ENCODE data around the gene STX19.

Gene STX19

GRCh38 chr3:94024385-94024784 is 4.0 kb downstream of the STX19 start:
- no peaks in the 10 kb centered on the region for H3K9me3 ChIP-seq (ENCODE audit: control insufficient read depth, low read length)
- H3K4me3 ChIP-seq (ENCODE audit: low read length): peak overlapping the region; percentile 68
- peaks cover 12% of the 10 kb centered on the region for H3K4me1 ChIP-seq (ENCODE audit: control insufficient read depth, insufficient read depth, low read length)
- H3K36me3 ChIP-seq (ENCODE audit: control insufficient read depth, insufficient read depth, low read length, severe bottlenecking): no peaks in the 10 kb centered on the region
- peak; percentile 25 for DNase-seq (ENCODE audit: low read depth)
- peak overlapping the region; percentile 65 for H3K9ac ChIP-seq (ENCODE audit: low read length)
- H3K27me3 ChIP-seq (replicated peaks; ENCODE audit: control insufficient read depth, insufficient read depth, low read length): no peaks in the 10 kb centered on the region

- no peak for DNase-seq (ENCODE audit: low read depth)
- Histone ChIP-seq H3K4me1 (ENCODE audit: control insufficient read depth, insufficient read depth, low read length) (peaks cover 12% of the 10 kb centered on the region), H3K9me3 (ENCODE audit: control insufficient read depth, low read length) (no peaks in the 10 kb centered on the region), H3K9ac (ENCODE audit: low read length) (no peak overlapping the region), H3K36me3 (ENCODE audit: control insufficient read depth, insufficient read depth, low read length, severe bottlenecking) (no peaks in the 10 kb centered on the region), H3K27me3 (replicated peaks; ENCODE audit: control insufficient read depth, insufficient read depth, low read length) (no peaks in the 10 kb centered on the region), H3K4me3 (ENCODE audit: low read length) (no peak overlapping the region)
Observed at GRCh38 chr3:94020293-94020692, 8.1 kb downstream of the STX19 start.

DNA sequence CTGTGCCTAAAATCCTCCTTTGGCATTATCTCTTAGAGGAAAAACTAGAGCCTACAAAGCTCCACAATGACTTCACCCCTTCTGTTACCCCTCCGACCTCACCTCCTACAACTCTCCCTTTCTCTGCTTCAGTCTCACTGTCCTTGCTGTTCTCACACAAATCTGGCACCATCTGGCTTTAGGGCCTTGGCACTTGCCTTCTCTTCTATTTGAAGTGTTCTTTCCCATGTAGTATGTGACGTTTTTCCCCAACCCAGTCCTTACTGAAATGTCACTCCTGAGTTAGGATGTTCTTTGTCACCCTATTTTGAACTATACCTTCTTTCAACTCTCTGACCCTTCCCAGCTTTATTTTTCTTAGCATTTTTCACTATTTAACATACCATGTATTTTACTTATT is 8.7 kb downstream of the STX19 start:
- no peak overlapping the region for H3K9ac ChIP-seq (ENCODE audit: low read length)
- peaks cover 10% of the 10 kb centered on the region for H3K4me1 ChIP-seq (ENCODE audit: control insufficient read depth, insufficient read depth, low read length)
- no peaks in the 10 kb centered on the region for H3K9me3 ChIP-seq (ENCODE audit: control insufficient read depth, low read length)
- no peaks in the 10 kb centered on the region for H3K36me3 ChIP-seq (ENCODE audit: control insufficient read depth, insufficient read depth, low read length, severe bottlenecking)
- no peak overlapping the region for H3K4me3 ChIP-seq (ENCODE audit: low read length)
- no peak for DNase-seq (ENCODE audit: low read depth)
- no peaks in the 10 kb centered on the region for H3K27me3 ChIP-seq (replicated peaks; ENCODE audit: control insufficient read depth, insufficient read depth, low read length)

DNA sequence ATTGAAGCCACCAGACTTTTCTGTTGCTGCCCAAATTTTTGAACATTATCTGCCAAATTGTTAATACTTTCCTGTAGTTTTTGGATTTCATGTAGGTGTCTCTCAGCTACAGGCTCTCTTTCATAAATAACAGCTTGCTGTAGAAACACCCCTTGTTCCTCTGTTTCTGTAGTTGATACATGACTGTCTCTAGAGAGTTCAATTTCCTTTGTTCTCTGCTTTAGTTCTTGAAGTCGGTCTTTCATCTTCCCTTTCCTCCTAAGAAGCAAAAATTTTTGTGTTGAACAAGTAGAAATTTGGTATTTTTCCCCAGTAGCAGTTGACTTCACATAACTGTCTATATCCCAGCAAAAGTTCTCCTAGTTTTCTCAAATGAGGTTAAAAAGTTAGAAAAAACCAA is 13.4 kb downstream of the STX19 start:
- DNase-seq (ENCODE audit: low read depth): no peak

DNA sequence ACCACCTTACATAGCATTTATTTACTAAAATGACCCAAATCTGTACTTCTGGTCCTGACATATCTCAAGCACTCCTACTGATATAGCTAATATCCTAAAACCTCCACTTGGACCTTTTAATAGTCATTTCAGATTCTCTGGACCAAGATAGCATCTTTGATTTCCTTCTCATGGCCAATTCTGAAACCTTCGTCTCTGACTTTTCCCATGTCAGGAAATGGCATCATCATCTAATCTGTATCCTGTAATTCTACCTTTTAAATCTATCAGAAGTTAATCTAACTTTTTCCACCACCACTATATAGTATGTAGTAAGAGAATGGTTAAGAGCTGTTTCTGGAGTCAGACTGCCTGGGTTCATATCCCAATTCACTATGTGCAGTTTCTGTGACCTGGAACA is 16.2 kb downstream of the STX19 start:
- Histone ChIP-seq H3K9me3 (ENCODE audit: control insufficient read depth, low read length) (no peaks in the 10 kb centered on the region), H3K4me3 (ENCODE audit: low read length) (no peak overlapping the region), H3K36me3 (ENCODE audit: control insufficient read depth, insufficient read depth, low read length, severe bottlenecking) (no peaks in the 10 kb centered on the region), H3K27me3 (replicated peaks; ENCODE audit: control insufficient read depth, insufficient read depth, low read length) (no peaks in the 10 kb centered on the region), H3K4me1 (ENCODE audit: control insufficient read depth, insufficient read depth, low read length) (no peaks in the 10 kb centered on the region), H3K9ac (ENCODE audit: low read length) (no peak overlapping the region)
- DNase-seq (ENCODE audit: low read depth): no peak

More for the DNA sequence above, 13.4 kb downstream of the STX19 start:
- no peaks in the 10 kb centered on the region for H3K9me3 ChIP-seq (ENCODE audit: control insufficient read depth, low read length)
- H3K4me3 ChIP-seq (ENCODE audit: low read length): no peak overlapping the region
- no peak overlapping the region for H3K9ac ChIP-seq (ENCODE audit: low read length)
- no peaks in the 10 kb centered on the region for H3K27me3 ChIP-seq (replicated peaks; ENCODE audit: control insufficient read depth, insufficient read depth, low read length)
- no peaks in the 10 kb centered on the region for H3K4me1 ChIP-seq (ENCODE audit: control insufficient read depth, insufficient read depth, low read length)
- no peaks in the 10 kb centered on the region for H3K36me3 ChIP-seq (ENCODE audit: control insufficient read depth, insufficient read depth, low read length, severe bottlenecking)

DNA sequence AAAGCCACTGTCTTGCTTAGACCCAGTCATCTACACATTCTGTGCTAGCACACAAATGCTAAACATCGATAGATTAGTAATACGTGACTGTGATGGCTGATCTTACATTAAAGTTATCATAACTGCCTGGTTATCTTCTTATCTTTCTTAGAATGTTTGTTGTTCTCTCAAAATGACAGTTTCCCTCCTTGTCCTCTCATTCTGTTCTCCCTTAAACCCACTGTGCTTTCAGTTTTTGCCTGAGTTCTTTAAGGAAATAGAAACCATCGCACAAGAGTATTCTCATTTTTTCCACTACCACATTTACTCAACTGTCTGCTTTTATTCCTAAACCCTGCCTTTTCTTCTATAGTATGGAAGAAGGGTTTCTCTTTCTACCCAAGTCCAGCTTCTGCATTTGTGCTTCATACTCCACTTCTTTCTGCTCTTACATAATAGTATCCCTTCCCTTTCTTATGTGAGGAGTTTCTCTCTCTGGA is 17.1 kb downstream of the STX19 start:
- no peaks in the 10 kb centered on the region for H3K9me3 ChIP-seq (ENCODE audit: control insufficient read depth, low read length)
- DNase-seq (ENCODE audit: low read depth): no peak

DNA sequence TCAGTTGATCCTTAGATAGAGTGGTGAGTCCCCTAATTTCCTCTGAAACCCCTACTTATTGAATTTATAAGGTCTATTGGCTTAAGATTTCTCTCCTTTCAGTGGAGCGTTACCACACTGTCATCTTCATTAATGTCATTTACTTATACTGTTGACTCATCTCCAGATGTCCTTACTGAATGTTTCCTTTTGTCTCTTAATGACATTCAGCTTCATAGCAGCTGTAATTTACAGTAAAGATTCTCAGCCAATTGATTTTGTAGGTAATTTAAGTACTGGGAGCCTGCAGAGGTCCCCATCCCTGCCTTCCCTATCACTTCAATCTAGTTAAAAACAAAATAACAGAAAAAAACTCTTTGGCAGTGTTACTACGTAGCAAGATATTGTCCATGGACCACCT is 18.8 kb downstream of the STX19 start:
- no peaks in the 10 kb centered on the region for H3K27me3 ChIP-seq (replicated peaks; ENCODE audit: control insufficient read depth, insufficient read depth, low read length)

More for the DNA sequence above, 17.1 kb downstream of the STX19 start:
- no peak overlapping the region for H3K9ac ChIP-seq (ENCODE audit: low read length)
- H3K27me3 ChIP-seq (replicated peaks; ENCODE audit: control insufficient read depth, insufficient read depth, low read length): no peaks in the 10 kb centered on the region
- no peaks in the 10 kb centered on the region for H3K4me1 ChIP-seq (ENCODE audit: control insufficient read depth, insufficient read depth, low read length)
- H3K4me3 ChIP-seq (ENCODE audit: low read length): no peak overlapping the region
- H3K36me3 ChIP-seq (ENCODE audit: control insufficient read depth, insufficient read depth, low read length, severe bottlenecking): no peaks in the 10 kb centered on the region

DNA sequence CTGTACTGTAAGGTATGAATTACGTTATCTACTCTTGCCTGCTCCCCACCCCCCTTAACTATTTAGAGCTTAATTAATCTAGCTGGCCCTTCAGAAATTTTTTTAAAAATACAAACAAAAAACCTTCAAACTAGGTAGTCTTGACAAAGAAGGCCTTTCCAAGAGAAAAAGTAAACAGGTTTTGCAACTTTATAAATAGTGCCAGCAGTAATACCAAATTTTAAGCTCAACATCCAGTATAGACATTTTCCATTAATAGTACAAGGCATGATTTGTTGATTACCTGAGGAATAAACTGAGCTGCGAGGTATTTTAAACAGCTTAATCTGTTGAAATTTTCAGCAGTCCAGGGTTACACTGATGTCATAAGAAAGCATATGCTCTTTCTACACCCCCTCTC is 20.1 kb downstream of the STX19 start:
- Histone ChIP-seq H3K27me3 (replicated peaks; ENCODE audit: control insufficient read depth, insufficient read depth, low read length) (no peaks in the 10 kb centered on the region), H3K9me3 (ENCODE audit: control insufficient read depth, low read length) (no peaks in the 10 kb centered on the region), H3K4me1 (ENCODE audit: control insufficient read depth, insufficient read depth, low read length) (no peaks in the 10 kb centered on the region), H3K4me3 (ENCODE audit: low read length) (no peak overlapping the region), H3K36me3 (ENCODE audit: control insufficient read depth, insufficient read depth, low read length, severe bottlenecking) (no peaks in the 10 kb centered on the region), H3K9ac (ENCODE audit: low read length) (no peak overlapping the region)
- no peak for DNase-seq (ENCODE audit: low read depth)

More for the DNA sequence above, 18.8 kb downstream of the STX19 start:
- no peaks in the 10 kb centered on the region for H3K4me1 ChIP-seq (ENCODE audit: control insufficient read depth, insufficient read depth, low read length)
- no peak overlapping the region for H3K9ac ChIP-seq (ENCODE audit: low read length)
- no peak overlapping the region for H3K4me3 ChIP-seq (ENCODE audit: low read length)
- DNase-seq (ENCODE audit: low read depth): no peak
- no peaks in the 10 kb centered on the region for H3K36me3 ChIP-seq (ENCODE audit: control insufficient read depth, insufficient read depth, low read length, severe bottlenecking)
- H3K9me3 ChIP-seq (ENCODE audit: control insufficient read depth, low read length): no peaks in the 10 kb centered on the region

DNA sequence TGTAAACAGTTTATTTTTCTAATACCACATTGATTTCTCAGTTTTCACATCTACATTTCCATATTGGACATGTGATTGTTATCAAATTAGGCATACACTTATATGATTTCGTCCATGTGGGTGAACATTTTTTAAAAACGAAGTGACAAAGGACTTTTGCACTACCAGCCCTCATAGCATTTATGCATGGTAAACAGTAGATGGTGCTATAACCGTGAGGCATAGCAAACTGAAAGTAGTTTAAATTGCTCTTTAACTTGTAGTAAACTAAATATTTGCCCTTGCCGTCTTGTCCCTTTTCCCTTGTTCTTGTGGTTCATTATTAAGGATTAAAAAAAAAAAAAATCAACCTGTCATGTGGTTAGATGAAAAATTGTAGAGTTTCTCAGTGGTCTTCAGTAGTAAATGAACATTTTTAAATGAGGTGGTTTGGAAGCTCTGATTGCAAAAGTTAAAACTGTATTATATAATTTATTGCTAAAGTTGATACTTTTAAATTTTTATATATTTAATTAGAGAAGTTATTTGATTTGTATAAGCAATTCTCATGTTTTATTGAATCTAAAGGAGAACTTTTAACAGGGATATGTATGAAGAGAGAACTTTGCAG is 24.0 kb downstream of the STX19 start:
- Histone ChIP-seq H3K27me3 (replicated peaks; ENCODE audit: control insufficient read depth, insufficient read depth, low read length) (no peaks in the 10 kb centered on the region), H3K4me1 (ENCODE audit: control insufficient read depth, insufficient read depth, low read length) (no peaks in the 10 kb centered on the region), H3K9ac (ENCODE audit: low read length) (peak overlapping the region; percentile 81), H3K9me3 (ENCODE audit: control insufficient read depth, low read length) (no peaks in the 10 kb centered on the region), H3K36me3 (ENCODE audit: control insufficient read depth, insufficient read depth, low read length, severe bottlenecking) (no peaks in the 10 kb centered on the region), H3K4me3 (ENCODE audit: low read length) (peak overlapping the region; percentile 78)
- DNase-seq (ENCODE audit: low read depth): peak; percentile 87

DNA sequence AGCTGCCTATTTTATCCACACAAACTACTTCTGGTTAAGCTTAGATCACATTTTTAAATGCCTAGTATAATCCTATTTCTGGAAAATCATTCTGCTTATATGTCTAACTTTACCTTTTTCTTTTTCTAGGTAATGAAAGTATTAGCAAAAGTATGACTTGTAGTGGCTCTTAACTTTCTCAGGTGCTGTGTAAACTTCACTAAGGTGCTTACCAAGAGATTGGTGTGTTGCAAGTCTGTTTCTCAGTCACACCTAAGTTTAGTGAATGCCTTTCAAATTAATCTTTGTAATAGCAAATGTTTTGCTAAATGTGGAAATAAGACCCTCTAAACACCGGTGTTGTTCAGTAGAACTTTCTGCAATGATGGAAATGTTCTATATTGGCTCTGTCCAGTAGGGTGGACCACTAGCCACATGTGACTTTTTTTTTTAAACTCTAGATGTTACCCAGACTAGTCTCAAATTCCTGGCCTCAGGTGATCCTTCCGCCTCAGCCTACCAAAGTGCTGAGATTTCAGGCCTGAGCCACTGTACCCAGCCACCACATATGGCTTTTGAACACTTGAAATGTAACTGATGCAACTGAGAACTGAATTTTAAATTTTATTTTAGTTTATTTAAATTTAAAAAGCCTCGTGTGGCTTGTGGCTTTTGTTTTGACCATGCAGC is 26.4 kb downstream of the STX19 start:
- no peaks in the 10 kb centered on the region for H3K27me3 ChIP-seq (replicated peaks; ENCODE audit: control insufficient read depth, insufficient read depth, low read length)
- H3K9me3 ChIP-seq (ENCODE audit: control insufficient read depth, low read length): no peaks in the 10 kb centered on the region
- H3K36me3 ChIP-seq (ENCODE audit: control insufficient read depth, insufficient read depth, low read length, severe bottlenecking): no peaks in the 10 kb centered on the region
- no peak for DNase-seq (ENCODE audit: low read depth)
- H3K9ac ChIP-seq (ENCODE audit: low read length): no peak overlapping the region
- no peak overlapping the region for H3K4me3 ChIP-seq (ENCODE audit: low read length)
- H3K4me1 ChIP-seq (ENCODE audit: control insufficient read depth, insufficient read depth, low read length): no peaks in the 10 kb centered on the region

GRCh38 chr3:94001191-94001590 is 27.2 kb downstream of the STX19 start:
- Histone ChIP-seq H3K27me3 (replicated peaks; ENCODE audit: control insufficient read depth, insufficient read depth, low read length) (no peaks in the 10 kb centered on the region), H3K36me3 (ENCODE audit: control insufficient read depth, insufficient read depth, low read length, severe bottlenecking) (no peaks in the 10 kb centered on the region), H3K4me3 (ENCODE audit: low read length) (no peak overlapping the region), H3K9me3 (ENCODE audit: control insufficient read depth, low read length) (no peaks in the 10 kb centered on the region), H3K4me1 (ENCODE audit: control insufficient read depth, insufficient read depth, low read length) (no peaks in the 10 kb centered on the region), H3K9ac (ENCODE audit: low read length) (no peak overlapping the region)
- DNase-seq (ENCODE audit: low read depth): no peak
